OCI-LY1 (cell line): ENCODE results near the gene IL20.

Experiments
- H2AFZ ChIP-seq: fragments of 200-600 bp; sonication (generic), shearing (Covaris generic); 2 replicates; pipeline ENCODE4 v1.6.0; 2014; ENCODE audit warnings: antibody characterized with exemption, mild to moderate bottlenecking, low read length
- H3F3A ChIP-seq: fragments of 200-600 bp; sonication (generic), shearing (Covaris generic); 2 replicates; pipeline ENCODE4 v1.6.0; 2014; ENCODE audit warnings: mild to moderate bottlenecking, antibody characterized with exemption, low read length, moderate library complexity; ENCODE audit not compliant: insufficient read depth
- H3K27ac ChIP-seq: fragments of 200-600 bp; sonication (generic); 2 replicates; pipeline ENCODE4 v1.5.1; 2014; ENCODE audit warnings: low read length, mixed run types, mild to moderate bottlenecking, low read depth; ENCODE audit not compliant: poor library complexity, severe bottlenecking
- H3K27me3 ChIP-seq: fragments of 200-600 bp; sonication (generic); 2 replicates; pipeline ENCODE4 v1.6.0; 2014; ENCODE audit warnings: antibody characterized with exemption, mild to moderate bottlenecking, low read length, moderate library complexity; ENCODE audit not compliant: insufficient read depth
- H3K36me3 ChIP-seq: fragments of 200-600 bp; sonication (generic); 2 replicates; pipeline ENCODE4 v1.6.1; 2014; ENCODE audit warnings: mild to moderate bottlenecking, antibody characterized with exemption, low read length, moderate library complexity, mixed read lengths; ENCODE audit not compliant: insufficient read depth
- H3K4me1 ChIP-seq: fragments of 200-600 bp; sonication (generic); 2 replicates; pipeline ENCODE4 v1.5.1; 2014; ENCODE audit warnings: mild to moderate bottlenecking, low read length, moderate library complexity; ENCODE audit not compliant: insufficient read depth, severe bottlenecking
- H3K4me2 ChIP-seq: fragments of 200-600 bp; sonication (generic), shearing (Covaris generic); 2 replicates; pipeline ENCODE4 v1.6.1; 2014; ENCODE audit warnings: low read length
- H3K4me3 ChIP-seq: fragments of 200-600 bp; sonication (generic); 2 replicates; pipeline ENCODE4 v1.5.1; 2014; ENCODE audit warnings: low read length, low read depth, mild to moderate bottlenecking, mixed read lengths; ENCODE audit not compliant: poor library complexity, severe bottlenecking
- H3K79me2 ChIP-seq: fragments of 200-600 bp; shearing (Covaris generic); 2 replicates; pipeline ENCODE4 v1.6.1; 2016; ENCODE audit warnings: mixed run types, low read length, mixed read lengths; ENCODE audit not compliant: insufficient read depth
- H3K9ac ChIP-seq: fragments of 200-600 bp; sonication (generic), shearing (Covaris generic); 2 replicates; pipeline ENCODE4 v1.6.1; 2014; ENCODE audit warnings: mild to moderate bottlenecking, low read length, mixed read lengths
- H3K9me2 ChIP-seq: fragments of 200-600 bp; sonication (generic), shearing (Covaris generic); 2 replicates; pipeline ENCODE4 v1.6.1; 2014; ENCODE audit warnings: low read depth, mild to moderate bottlenecking, low read length, mixed read lengths
- H3K9me3 ChIP-seq: fragments of 200-600 bp; shearing (Covaris generic); 2 replicates; pipeline ENCODE4 v1.6.1; 2014; ENCODE audit warnings: low read length, mixed read lengths
- H4K20me1 ChIP-seq: fragments of 200-600 bp; sonication (generic), shearing (Covaris generic); 2 replicates; pipeline ENCODE4 v1.6.0; 2016; ENCODE audit warnings: mild to moderate bottlenecking, low read length; ENCODE audit not compliant: insufficient read depth
- CTCF ChIP-seq: fragments of 200-600 bp; sonication (generic), shearing (Covaris generic); IDR thresholded peaks from 2 replicates; pipeline ENCODE4 v1.5.1; 2017; ENCODE audit warnings: mild to moderate bottlenecking, antibody characterized with exemption, low read length, moderate library complexity, mixed read lengths
- EZH2 ChIP-seq: fragments of 200-600 bp; sonication (generic), shearing (Covaris generic); IDR thresholded peaks from 2 replicates; pipeline ENCODE4 v1.8.0; 2017; ENCODE audit warnings: borderline replicate concordance, mixed run types, mild to moderate bottlenecking, antibody characterized with exemption, low read length, moderate library complexity, mixed read lengths

IL20 gene

GRCh38 chr1:206842854-206843253, 22.6 kb upstream of the IL20 start:
- Histone ChIP-seq H3F3A (no peaks in the 10 kb centered on the region), H3K4me1 (no peaks in the 10 kb centered on the region), H3K27me3 (peaks cover 4% of the 10 kb centered on the region; the same call in 1 of the 2 replicates), H3K4me2 (no peak overlapping the region), H3K4me3 (no peak overlapping the region), H3K36me3 (no peaks in the 10 kb centered on the region), H3K79me2 (no peaks in the 10 kb centered on the region), H3K9ac (no peak overlapping the region), H3K27ac (no peak overlapping the region), H3K9me3 (no peaks in the 10 kb centered on the region), H2AFZ (no peak overlapping the region), H4K20me1 (no peaks in the 10 kb centered on the region), H3K9me2 (no peaks in the 10 kb centered on the region)
- no peak for TF ChIP-seq EZH2
- no peak for TF ChIP-seq CTCF

- Histone ChIP-seq H3K4me1 (no peaks in the 10 kb centered on the region), H3K27me3 (peaks cover 4% of the 10 kb centered on the region; the same call in 1 of the 2 replicates), H3K79me2 (no peaks in the 10 kb centered on the region), H3K9me3 (no peaks in the 10 kb centered on the region), H3K4me3 (no peak overlapping the region), H2AFZ (no peak overlapping the region), H4K20me1 (no peaks in the 10 kb centered on the region), H3K9me2 (no peaks in the 10 kb centered on the region), H3F3A (no peaks in the 10 kb centered on the region), H3K36me3 (no peaks in the 10 kb centered on the region), H3K27ac (no peak overlapping the region), H3K4me2 (no peak overlapping the region), H3K9ac (no peak overlapping the region)
- no peak for TF ChIP-seq EZH2
Measured at GRCh38 chr1:206843626-206844025, 21.8 kb upstream of the IL20 start.

- H3K27ac ChIP-seq = no peak overlapping the region
- H3K9me2 ChIP-seq = no peaks in the 10 kb centered on the region
- H3K4me3 ChIP-seq = no peak overlapping the region
- H3K79me2 ChIP-seq = no peaks in the 10 kb centered on the region
- H3K36me3 ChIP-seq = no peaks in the 10 kb centered on the region
- TF ChIP-seq CTCF = no peak
- no peaks in the 10 kb centered on the region for H3K9me3 ChIP-seq
- no peaks in the 10 kb centered on the region for H3K4me1 ChIP-seq
- no peaks in the 10 kb centered on the region for H4K20me1 ChIP-seq
- no peak overlapping the region for H2AFZ ChIP-seq
- no peaks in the 10 kb centered on the region for H3F3A ChIP-seq
- no peak overlapping the region for H3K4me2 ChIP-seq
- no peak overlapping the region for H3K9ac ChIP-seq
- H3K27me3 ChIP-seq = peaks cover 4% of the 10 kb centered on the region; the same call in 1 of the 2 replicates
Measured at GRCh38 chr1:206846487-206846886, 18.9 kb upstream of the IL20 start.

GRCh38 chr1:206847337-206847834, 18.0 kb upstream of the IL20 start:
- no peak overlapping the region for H2AFZ ChIP-seq
- no peak overlapping the region for H3K9ac ChIP-seq
- no peaks in the 10 kb centered on the region for H3K79me2 ChIP-seq
- no peaks in the 10 kb centered on the region for H3K9me2 ChIP-seq
- peaks cover 4% of the 10 kb centered on the region; the same call in 1 of the 2 replicates for H3K27me3 ChIP-seq
- no peaks in the 10 kb centered on the region for H3K9me3 ChIP-seq
- H3K4me3 ChIP-seq = no peak overlapping the region
- no peaks in the 10 kb centered on the region for H3K4me1 ChIP-seq
- H3K27ac ChIP-seq = no peak overlapping the region
- no peaks in the 10 kb centered on the region for H3K36me3 ChIP-seq
- no peaks in the 10 kb centered on the region for H3F3A ChIP-seq
- no peak for TF ChIP-seq CTCF
- TF ChIP-seq EZH2 = no peak
- H3K4me2 ChIP-seq = no peak overlapping the region
- no peaks in the 10 kb centered on the region for H4K20me1 ChIP-seq
